Measurements from ENCODE around the gene ADGRL3. TPM values are rescaled to one million over a fixed set of nuclear protein-coding genes. Genes with fewer than 3 reads are reported as not detected.
"Not testable (repeated sequence)": the region's sequence is repeated elsewhere in the genome, so short reads cannot be mapped to it uniquely, and the experiment has no call there.

ADGRL3 gene
- total RNA-seq, 2 experiments from 2014 or later, result not detected

DNA sequence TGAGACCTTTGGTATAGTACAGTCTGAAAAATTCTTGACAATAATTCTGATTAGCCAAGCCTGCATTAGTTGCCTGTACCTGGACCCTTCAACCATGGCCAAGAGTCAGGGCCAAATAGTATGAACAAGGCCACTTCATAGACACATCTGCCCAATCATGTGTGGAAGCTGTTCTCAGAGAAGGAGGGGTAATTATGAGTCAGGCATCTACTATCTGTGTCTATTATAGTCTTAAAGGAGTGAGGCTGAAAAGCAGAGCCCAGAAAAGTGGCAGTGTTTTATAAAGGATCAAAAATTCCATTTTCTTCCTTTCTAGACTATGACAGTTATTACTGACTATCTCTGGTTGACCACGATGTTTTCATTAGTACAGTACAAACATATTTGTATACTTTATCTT, 5.0 kb upstream of the ADGRL3 start:
- ChIA-PET CTCF (no interaction called here), POLR2A (no interaction called here)
- H3K27me3 Mint-ChIP-seq, result peaks cover 11% of the 10 kb centered on the region

DNA sequence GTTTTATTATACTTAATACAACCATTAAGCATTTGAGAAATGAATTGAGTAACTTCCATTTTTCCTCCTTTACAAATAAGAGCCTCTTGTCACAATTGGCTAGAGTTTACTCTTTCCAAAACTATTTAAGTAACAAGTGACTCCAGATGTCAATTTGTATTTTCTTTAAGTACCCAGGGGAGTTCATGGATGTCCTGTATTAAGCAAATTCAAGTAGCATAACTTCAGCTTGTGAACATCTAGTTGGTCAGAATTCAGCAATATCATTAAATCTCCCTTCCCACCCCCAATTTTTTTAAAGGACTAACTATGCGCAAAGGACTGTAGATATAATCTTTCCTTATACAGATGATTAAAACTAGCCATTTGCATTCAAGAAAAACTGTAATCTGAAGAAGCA, 1.4 kb upstream of the ADGRL3 start:
- Mint-ChIP-seq H3K4me1 (ENCODE audit: low read depth) (peaks cover 2% of the 10 kb centered on the region), H3K36me3 (peaks cover 4% of the 10 kb centered on the region), H3K27me3 (peaks cover 41% of the 10 kb centered on the region), H3K9me3 (no peaks in the 10 kb centered on the region), H3K27ac (no peak overlapping the region), H3K4me3 (no peak overlapping the region)
- intact Hi-C loops (cut with micrococcal nuclease), result no loop called here
- ChIA-PET CTCF (no interaction called here), POLR2A (no interaction called here)
- no peak for DNase-seq

More for the DNA sequence above, 5.0 kb upstream of the ADGRL3 start:
- intact Hi-C loops (cut with micrococcal nuclease), result no loop called here
- H3K27ac Mint-ChIP-seq, result no peak overlapping the region
- peaks cover 2% of the 10 kb centered on the region for H3K36me3 Mint-ChIP-seq
- H3K4me3 Mint-ChIP-seq, result no peak overlapping the region
- no peaks in the 10 kb centered on the region for H3K4me1 Mint-ChIP-seq (ENCODE audit: low read depth)
- no peak for DNase-seq
- no peaks in the 10 kb centered on the region for H3K9me3 Mint-ChIP-seq

DNA sequence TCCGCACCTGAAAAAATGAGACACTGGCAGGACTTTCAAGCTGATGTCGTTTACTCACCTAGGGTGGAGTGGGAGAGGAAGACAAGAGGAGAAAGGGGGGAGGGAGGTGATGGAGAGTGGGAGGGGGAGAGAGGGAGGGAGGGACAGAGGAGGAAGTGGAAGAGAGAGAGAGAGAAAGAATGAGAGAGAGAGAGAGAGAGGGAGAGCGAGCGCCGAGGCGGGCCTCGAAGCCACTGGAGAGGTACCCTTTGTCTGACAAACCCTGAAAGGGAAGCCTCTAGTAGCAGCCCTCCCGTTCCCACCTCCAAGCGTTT, 296 bp upstream of the ADGRL3 start:
- H3K9me3 Mint-ChIP-seq, result no peaks in the 10 kb centered on the region
- H3K4me1 Mint-ChIP-seq (ENCODE audit: low read depth), result peaks cover 2% of the 10 kb centered on the region
- intact Hi-C loops (cut with micrococcal nuclease), result no loop called here
- H3K36me3 Mint-ChIP-seq, result peaks cover 4% of the 10 kb centered on the region
- H3K4me3 Mint-ChIP-seq, result no peak overlapping the region
- peaks cover 41% of the 10 kb centered on the region for H3K27me3 Mint-ChIP-seq
- no peak overlapping the region for H3K27ac Mint-ChIP-seq
- POLR2A ChIA-PET, result no interaction called here
- CTCF ChIA-PET, result no interaction called here
- no peak for DNase-seq

DNA sequence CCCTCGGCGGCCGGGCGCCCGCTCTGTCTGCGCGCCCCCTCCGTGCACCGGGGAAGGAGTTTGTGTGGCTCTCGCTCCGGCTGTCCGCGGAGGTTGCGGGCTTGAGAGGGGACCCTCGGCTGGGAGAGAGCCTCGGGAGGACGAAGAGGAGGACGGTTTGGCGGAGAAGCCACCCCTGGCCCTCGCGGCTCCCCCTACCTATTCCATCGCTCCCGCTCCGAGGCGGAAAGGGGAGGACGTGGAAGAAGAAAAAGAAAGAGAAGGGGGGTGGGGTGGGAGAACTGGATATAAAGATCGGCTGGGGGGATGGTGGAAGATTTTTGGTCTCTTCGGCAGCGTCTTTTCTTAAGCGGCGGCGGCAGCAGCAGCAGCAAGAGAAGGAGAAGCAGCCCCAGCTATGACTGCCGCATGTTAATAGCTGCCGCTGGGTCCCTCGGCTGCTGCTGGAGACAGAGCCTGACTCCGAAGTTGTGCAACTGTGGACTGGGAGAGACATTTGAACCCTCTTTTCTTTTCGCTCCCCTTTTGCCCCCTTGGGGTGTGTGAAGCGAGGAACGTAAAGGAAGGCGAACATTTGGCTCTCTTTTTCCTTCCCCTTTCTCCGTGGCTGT, 895 bp downstream of the ADGRL3 start:
- intact Hi-C loops (cut with micrococcal nuclease), result no loop called here
- peaks cover 41% of the 10 kb centered on the region for H3K27me3 Mint-ChIP-seq
- H3K36me3 Mint-ChIP-seq, result peaks cover 4% of the 10 kb centered on the region
- H3K4me3 Mint-ChIP-seq, result no peak overlapping the region
- CTCF ChIA-PET, result no interaction called here
- H3K27ac Mint-ChIP-seq, result no peak overlapping the region
- no peaks in the 10 kb centered on the region for H3K9me3 Mint-ChIP-seq
- POLR2A ChIA-PET, result no interaction called here
- no peak for DNase-seq
- H3K4me1 Mint-ChIP-seq (ENCODE audit: low read depth), result peaks cover 2% of the 10 kb centered on the region

DNA sequence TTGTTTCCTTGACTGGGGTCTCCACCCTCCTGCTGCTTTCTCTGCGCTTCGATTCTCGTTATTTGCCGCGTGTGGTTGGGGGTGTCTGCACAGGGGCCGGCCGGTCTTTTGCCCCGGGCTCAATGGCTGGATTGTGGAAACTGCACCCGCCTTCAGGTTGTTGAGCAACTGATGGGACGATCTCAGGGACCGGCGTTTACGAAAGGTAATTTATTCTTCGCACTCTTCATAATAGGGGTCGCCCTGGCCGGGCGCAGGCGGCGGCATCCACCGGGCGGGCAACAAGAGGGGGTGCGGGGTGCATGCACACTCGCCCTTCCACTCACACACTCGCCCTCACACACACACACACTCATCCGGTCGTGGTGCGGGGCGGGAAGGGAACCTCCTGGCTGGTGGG, 1.4 kb downstream of the ADGRL3 start:
- intact Hi-C loops (cut with micrococcal nuclease), result no loop called here
- Mint-ChIP-seq H3K4me1 (ENCODE audit: low read depth) (peaks cover 2% of the 10 kb centered on the region), H3K27me3 (peaks cover 41% of the 10 kb centered on the region), H3K9me3 (no peaks in the 10 kb centered on the region), H3K4me3 (no peak overlapping the region), H3K36me3 (peaks cover 4% of the 10 kb centered on the region), H3K27ac (no peak overlapping the region)
- no peak for DNase-seq
- POLR2A ChIA-PET, result no interaction called here
- CTCF ChIA-PET, result no interaction called here

DNA sequence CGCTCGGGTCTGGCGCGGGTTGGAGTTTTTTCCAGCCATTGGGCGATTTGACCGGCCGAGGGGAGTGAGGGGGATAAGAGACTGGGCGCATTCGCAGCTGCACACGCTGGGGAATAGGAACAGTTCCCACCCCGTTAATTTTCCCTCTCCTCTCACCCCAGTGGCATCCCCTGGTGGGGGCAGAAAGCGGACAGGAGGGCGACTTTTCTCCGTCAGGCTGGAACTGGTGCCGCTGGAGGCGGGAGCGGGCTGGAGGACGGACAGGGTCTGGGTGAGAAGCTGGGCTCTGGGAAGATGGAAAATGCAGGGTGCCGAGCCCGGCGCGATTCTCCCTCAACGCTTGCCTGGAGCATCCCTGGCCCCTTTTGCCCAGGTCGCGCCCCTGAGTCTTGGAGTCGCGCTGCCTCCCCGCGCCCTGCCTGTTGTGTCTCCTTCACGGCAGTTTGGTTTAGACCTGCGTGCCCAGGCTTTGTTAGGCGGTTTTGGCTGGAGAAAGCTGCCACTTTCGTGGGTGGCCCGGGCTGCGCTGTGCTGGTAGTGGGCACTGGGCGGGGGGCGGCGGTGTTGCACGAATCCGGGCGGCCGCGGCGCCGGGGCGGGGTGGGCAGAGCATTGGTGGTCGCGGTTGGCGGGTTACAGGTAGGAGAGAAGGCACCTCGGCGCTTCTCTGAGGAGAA, 2.0 kb downstream of the ADGRL3 start:
- ChIA-PET POLR2A (no interaction called here), CTCF (no interaction called here)
- peaks cover 4% of the 10 kb centered on the region for H3K36me3 Mint-ChIP-seq
- peaks cover 2% of the 10 kb centered on the region for H3K4me1 Mint-ChIP-seq (ENCODE audit: low read depth)
- no peak overlapping the region for H3K4me3 Mint-ChIP-seq
- intact Hi-C loops (cut with micrococcal nuclease), result no loop called here
- no peak overlapping the region for H3K27ac Mint-ChIP-seq
- H3K9me3 Mint-ChIP-seq, result no peaks in the 10 kb centered on the region
- H3K27me3 Mint-ChIP-seq, result peaks cover 41% of the 10 kb centered on the region
- no peak for DNase-seq

DNA sequence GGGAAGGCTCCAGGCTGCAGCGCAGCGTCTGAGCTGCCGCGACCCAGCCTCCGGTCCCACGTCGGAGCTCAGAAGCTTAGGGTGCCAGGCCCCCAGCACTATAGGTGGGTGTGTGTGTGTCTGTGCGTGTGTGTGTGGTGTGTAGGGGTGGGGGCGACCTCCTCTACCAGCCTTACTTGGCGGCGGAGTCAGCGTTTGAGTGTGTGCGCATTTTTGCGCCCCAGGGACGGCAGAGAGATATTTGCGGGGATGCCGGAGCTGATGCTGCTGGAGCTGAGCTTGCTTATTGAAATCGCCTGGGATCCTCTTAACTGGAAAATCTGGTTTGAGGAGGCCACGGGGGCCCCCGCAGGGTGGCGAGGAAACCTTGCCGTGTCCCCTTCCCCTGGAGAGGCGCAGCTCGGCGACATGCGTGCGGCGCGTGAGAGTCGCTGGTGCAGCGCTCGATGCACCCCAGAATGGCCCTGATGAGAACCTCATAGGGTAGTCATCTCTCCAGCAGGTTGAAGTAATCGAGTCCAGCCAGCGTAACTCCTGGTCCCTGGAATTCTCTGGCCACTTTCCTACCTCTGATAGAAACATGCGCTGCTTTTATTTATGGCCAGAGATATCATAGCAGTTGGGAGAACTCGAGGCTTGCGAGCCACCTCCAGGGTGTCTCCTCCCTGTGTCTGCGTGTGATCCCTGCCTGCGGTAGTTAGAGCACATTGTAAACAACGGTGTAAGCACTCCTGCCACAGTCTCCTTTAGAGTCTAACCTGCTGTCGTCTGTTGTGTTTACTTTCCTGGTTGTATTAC, 2.7 kb downstream of the ADGRL3 start:
- Mint-ChIP-seq H3K36me3 (peaks cover 4% of the 10 kb centered on the region), H3K4me1 (ENCODE audit: low read depth) (peaks cover 2% of the 10 kb centered on the region), H3K4me3 (no peak overlapping the region), H3K27me3 (peaks cover 41% of the 10 kb centered on the region), H3K27ac (no peak overlapping the region), H3K9me3 (peaks cover 2% of the 10 kb centered on the region)
- DNase-seq, result no peak
- POLR2A ChIA-PET, result no interaction called here
- CTCF ChIA-PET, result no interaction called here
- intact Hi-C loops (cut with micrococcal nuclease), result no loop called here

DNA sequence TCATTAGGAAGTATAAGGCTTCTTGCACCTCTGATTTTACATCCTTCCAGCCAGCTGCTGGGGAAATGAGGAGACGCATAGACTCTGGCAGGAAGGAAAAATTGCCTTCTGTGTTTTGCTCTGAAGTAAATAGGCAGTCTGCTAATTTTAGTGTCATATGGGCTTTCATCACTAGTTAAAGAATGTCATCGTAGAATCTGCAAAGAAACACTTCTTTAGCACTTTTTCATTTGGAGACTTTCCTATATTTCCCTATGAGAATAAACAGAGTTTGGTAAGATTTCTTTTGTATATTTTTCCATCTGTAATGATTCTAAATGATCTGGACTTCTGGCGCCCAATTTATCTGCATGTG, 3.3 kb downstream of the ADGRL3 start:
- intact Hi-C loops (cut with micrococcal nuclease), result no loop called here
- DNase-seq, result no peak
- ChIA-PET POLR2A (no interaction called here), CTCF (no interaction called here)
- H3K36me3 Mint-ChIP-seq, result peaks cover 4% of the 10 kb centered on the region
- H3K27me3 Mint-ChIP-seq, result peaks cover 41% of the 10 kb centered on the region
- no peak overlapping the region for H3K27ac Mint-ChIP-seq
- H3K4me3 Mint-ChIP-seq, result no peak overlapping the region
- H3K4me1 Mint-ChIP-seq (ENCODE audit: low read depth), result peaks cover 2% of the 10 kb centered on the region
- peaks cover 2% of the 10 kb centered on the region for H3K9me3 Mint-ChIP-seq

DNA sequence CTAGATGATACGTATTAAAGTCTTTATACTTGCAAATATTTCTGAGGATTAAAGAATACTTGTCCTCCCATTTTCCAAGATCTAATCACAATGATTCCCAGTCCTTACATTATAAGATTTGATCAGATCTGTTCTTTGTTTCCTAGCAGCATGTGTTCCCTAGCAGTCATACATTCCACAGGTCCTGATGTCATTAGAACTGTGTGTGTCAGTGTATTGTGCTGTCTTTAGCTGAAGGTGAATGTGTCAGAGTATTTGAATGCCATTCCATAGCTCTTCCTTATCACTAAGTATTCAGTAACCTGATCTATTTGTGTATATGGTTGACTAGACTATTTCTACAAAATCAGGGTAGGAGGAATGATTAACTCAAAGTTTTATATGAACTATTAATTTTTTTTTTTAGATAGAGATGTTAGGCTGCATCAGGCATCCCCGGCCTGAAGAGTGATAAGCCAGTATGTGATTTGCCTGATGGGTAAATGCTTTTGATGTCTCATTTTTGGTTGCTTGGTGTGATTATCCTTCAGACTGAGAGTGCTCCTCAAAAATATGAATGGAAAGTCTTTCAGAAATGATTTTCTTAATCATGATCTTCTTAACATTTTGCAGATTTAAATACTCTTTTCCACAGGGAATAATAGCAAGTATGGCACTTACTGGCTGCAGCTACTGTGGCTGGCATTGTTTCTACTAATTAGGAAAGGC, 4.4 kb downstream of the ADGRL3 start:
- no peak for DNase-seq
- H3K4me3 Mint-ChIP-seq, result no peak overlapping the region
- intact Hi-C loops (cut with micrococcal nuclease), result no loop called here
- H3K27me3 Mint-ChIP-seq, result peaks cover 32% of the 10 kb centered on the region
- H3K36me3 Mint-ChIP-seq, result peaks cover 4% of the 10 kb centered on the region
- peaks cover 2% of the 10 kb centered on the region for H3K9me3 Mint-ChIP-seq
- ChIA-PET CTCF (no interaction called here), POLR2A (no interaction called here)
- H3K27ac Mint-ChIP-seq, result no peak overlapping the region
- H3K4me1 Mint-ChIP-seq (ENCODE audit: low read depth), result peaks cover 2% of the 10 kb centered on the region

DNA sequence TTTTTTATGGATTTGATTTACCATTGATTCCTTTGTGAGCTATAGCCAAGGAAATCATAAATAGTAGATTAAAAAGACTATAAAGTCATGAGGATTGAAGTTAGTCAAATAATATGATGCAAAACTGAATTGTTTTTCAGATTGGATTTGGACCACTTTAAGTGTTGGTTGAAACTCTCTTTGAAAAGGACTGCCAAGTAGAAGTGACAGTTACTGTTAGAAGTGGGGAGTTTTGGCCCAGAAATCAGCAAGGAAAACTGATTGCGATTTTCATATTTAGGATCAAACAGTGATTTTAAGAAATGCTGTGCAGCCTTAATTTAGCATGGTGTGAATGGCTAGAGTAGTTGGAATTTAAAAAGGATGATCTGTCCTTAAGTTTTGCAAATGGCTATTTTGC, 4.9 kb downstream of the ADGRL3 start:
- intact Hi-C loops (cut with micrococcal nuclease), result no loop called here
- POLR2A ChIA-PET, result no interaction called here
- no peak for DNase-seq
- no peak overlapping the region for H3K27ac Mint-ChIP-seq
- H3K36me3 Mint-ChIP-seq, result peaks cover 2% of the 10 kb centered on the region
- H3K27me3 Mint-ChIP-seq, result peaks cover 30% of the 10 kb centered on the region
- peaks cover 2% of the 10 kb centered on the region for H3K9me3 Mint-ChIP-seq
- H3K4me3 Mint-ChIP-seq, result no peak overlapping the region
- CTCF ChIA-PET, result no interaction called here
- peaks cover 2% of the 10 kb centered on the region for H3K4me1 Mint-ChIP-seq (ENCODE audit: low read depth)

DNA sequence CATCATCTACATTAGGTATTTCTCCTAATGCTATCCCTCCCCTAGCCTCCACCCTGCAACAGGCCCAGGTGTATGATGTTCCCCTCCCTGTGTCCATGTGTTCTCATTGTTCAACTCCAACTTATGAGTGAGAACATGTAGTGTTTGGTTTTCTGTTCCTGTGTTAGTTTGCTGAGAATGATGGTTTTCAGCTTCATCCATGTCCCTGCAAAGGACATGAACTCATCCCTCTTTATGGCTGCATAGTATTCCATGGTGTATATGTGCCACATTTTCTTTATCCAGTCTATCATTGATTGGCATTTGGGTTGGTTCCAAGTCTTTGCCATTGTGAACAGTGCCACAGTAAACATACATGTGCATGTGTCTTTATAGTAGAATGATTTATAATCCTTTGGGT, 7.0 kb downstream of the ADGRL3 start:
- DNase-seq; POLR2A ChIA-PET; H3K4me3 Mint-ChIP-seq; intact Hi-C loops (cut with micrococcal nuclease); H3K4me1 Mint-ChIP-seq (ENCODE audit: low read depth); H3K36me3 Mint-ChIP-seq; CTCF ChIA-PET; H3K9me3 Mint-ChIP-seq; H3K27ac Mint-ChIP-seq: not testable (repeated sequence)
- peaks cover 13% of the 10 kb centered on the region for H3K27me3 Mint-ChIP-seq

DNA sequence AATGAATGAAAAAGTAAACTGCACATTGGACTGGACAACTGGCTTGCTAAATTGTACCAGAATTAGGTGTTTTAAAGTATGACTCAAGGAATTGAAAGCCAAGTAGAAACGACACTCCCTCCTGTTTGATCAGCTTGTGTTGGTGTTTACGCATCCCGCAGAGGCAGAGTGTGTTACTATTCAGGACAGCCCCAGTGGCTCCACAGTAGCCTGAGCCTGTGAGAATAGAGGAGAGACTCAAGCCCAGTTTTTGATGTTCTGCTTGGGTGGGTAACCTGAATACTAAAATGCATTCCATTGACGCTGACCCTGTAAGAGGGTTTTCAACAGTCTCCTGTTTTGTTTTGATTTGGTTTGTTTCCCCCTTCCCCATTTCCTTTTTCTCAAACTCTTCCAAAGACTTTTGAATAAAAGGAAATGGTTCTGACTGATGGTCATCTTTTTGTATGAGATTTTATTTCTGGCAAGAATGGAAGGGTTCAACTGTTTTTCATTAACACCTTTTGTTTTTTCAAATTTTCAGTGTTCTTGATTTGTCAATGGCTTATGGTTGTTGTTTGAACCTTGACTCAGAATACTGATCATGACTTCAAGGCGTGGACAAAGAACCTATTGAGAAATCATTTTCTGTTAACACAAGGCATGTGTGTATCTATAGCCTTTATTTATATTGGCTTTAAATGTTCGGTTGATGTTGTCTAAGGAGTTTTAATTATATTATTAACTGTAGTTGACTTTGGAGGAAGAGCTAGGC, 10.2 kb downstream of the ADGRL3 start:
- Mint-ChIP-seq H3K4me1 (ENCODE audit: low read depth) (no peaks in the 10 kb centered on the region), H3K9me3 (peaks cover 4% of the 10 kb centered on the region), H3K36me3 (no peaks in the 10 kb centered on the region), H3K4me3 (no peak overlapping the region), H3K27ac (no peak overlapping the region), H3K27me3 (no peaks in the 10 kb centered on the region)
- POLR2A ChIA-PET, result no interaction called here
- intact Hi-C loops (cut with micrococcal nuclease), result no loop called here
- CTCF ChIA-PET, result no interaction called here
- no peak for DNase-seq

Measured in activated CD4-positive, alpha-beta memory T cell treated with anti-CD3 and anti-CD28 coated beads for 36 hours (primary cell).